Airway epithelial cell (primary cell): ENCODE results near the gene GATC. TPM values are rescaled to one million over a fixed set of nuclear protein-coding genes. Genes with fewer than 3 reads are reported as not detected.

Experiments used
- total RNA-seq: library from RNA; depleted of rRNA; stranded (reverse); fragments of >200 nt; gene quantifications from 2 replicates; pipeline ENCODE4 v1.2.3, GENCODE V29; 2015

The GATC gene
- 14.6 and 14.8 TPM in 2 replicates for total RNA-seq

GRCh38 chr12:120445911-120446843 is at the start of gene GATC, which contains the start of gene TRIAP1:
Gene GATC (plus strand): TSS chr12:120446444. CDS start chr12:120446481, 37 bp downstream.
Gene TRIAP1 (minus strand): TSS chr12:120446384. CDS start chr12:120446372, 12 bp downstream.

GRCh38 chr12:120437735-120438494 is 8.3 kb upstream of the GATC start, which contains the start of gene COX6A1:
Gene COX6A1 (plus strand): TSS chr12:120438113. CDS start chr12:120438127, 14 bp downstream.

GRCh38 chr12:120469450-120470149 is 23.4 kb downstream of the GATC start, which contains the start of gene SRSF9:
Gene SRSF9 (minus strand): TSS chr12:120469748. CDS start chr12:120469609, 139 bp downstream.

GRCh38 chr12:120495731-120496412 is 49.6 kb downstream of the GATC start, which contains the start of gene DYNLL1:
Gene DYNLL1 (plus strand): TSS chr12:120496113. CDS start chr12:120496422, 309 bp downstream.

Other genes with a start within 250 kb of the GATC start
- gene RPLP0, start 245.3 kb upstream of the GATC start, total RNA-seq = 3,668 and 4,655 TPM in 2 replicates
- 91.9 and 113 TPM in 2 replicates for gene PXN, start 180.7 kb upstream of the GATC start, total RNA-seq
- under 0.01 TPM in 2 replicates for gene RNU4-2, start 154.5 kb upstream of the GATC start, total RNA-seq
- gene RNU4-1, start 153.2 kb upstream of the GATC start, total RNA-seq = under 0.01 TPM in 2 replicates
- 1.5 TPM in 2 replicates for gene SIRT4, start 144.1 kb upstream of the GATC start, total RNA-seq
- not detected in 2 replicates for gene PLA2G1B, start 118.7 kb upstream of the GATC start, total RNA-seq
- gene MSI1, start 77.3 kb upstream of the GATC start, total RNA-seq = not detected in 2 replicates
- gene COX6A1, start 8.3 kb upstream of the GATC start, total RNA-seq = 633 and 734 TPM in 2 replicates
- 33.4 and 34.3 TPM in 2 replicates for gene TRIAP1, start 60 bp upstream of the GATC start, total RNA-seq
- gene SRSF9, start 23.3 kb downstream of the GATC start, total RNA-seq = 145 and 151 TPM in 2 replicates
- gene DYNLL1, start 49.7 kb downstream of the GATC start, total RNA-seq = 392 and 421 TPM in 2 replicates
- 22.2 and 27.7 TPM in 2 replicates for gene COQ5, start 82.7 kb downstream of the GATC start, total RNA-seq
- gene RNF10, start 87.9 kb downstream of the GATC start, total RNA-seq = 66.5 and 90.9 TPM in 2 replicates
- gene POP5, start 135.0 kb downstream of the GATC start, total RNA-seq = 40.0 and 47.6 TPM in 2 replicates
- 0.14 TPM in 1 of 2 replicates, not detected in the other for gene CABP1, start 194.2 kb downstream of the GATC start, total RNA-seq
- gene MLEC, start 240.7 kb downstream of the GATC start, total RNA-seq = 53.7 and 55.9 TPM in 2 replicates